ENCODE data around the gene KIF4A.
"Not testable (repeated sequence)": the region's sequence is repeated elsewhere in the genome, so short reads cannot be mapped to it uniquely, and the experiment has no call there.

The KIF4A gene

DNA sequence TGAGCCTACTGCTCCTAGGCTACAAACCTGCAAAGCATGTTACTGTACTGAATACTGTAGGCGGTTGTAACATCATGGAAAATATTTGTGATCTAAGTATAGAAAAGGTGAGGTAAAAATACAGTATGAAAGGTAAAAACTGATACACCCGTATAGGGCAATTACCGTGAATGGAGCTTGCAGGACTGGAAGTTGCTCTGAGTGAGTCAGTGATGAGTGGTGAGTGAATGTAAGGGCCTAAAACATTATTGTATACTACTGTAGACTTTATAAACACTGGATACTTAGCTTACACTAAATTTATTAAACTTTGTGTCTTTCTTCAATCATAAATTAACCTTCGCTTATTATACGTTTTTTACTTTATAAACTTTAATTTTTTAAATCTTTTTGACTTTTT is 3.7 kb downstream of the KIF4A start:
- DNase-seq = no peak

GRCh38 chrX:70301716-70302115 is 11.8 kb downstream of the KIF4A start:
- DNase-seq = no peak

GRCh38 chrX:70313503-70313902 is 23.6 kb downstream of the KIF4A start:
- no peak for DNase-seq

- no peak for DNase-seq
Measured at GRCh38 chrX:70322784-70323183, 32.9 kb downstream of the KIF4A start.

DNA sequence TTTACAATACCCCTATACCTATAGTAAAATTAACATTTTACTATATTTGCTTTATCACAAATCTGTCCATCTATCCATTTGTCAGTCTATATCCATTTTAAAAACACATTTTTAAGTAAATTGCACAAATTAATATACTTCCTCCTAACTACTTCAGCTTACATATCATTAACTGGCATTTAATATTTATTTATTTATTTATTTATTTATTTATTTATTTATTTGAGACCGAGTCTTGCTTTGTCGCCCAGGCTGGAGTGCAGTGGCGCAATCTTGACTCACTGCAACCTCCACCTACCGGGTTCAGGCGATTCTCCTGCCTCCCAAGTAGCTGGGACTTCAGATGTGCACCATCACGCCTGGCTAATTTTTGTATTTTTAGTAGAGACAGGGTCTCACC is 33.7 kb downstream of the KIF4A start:
- DNase-seq = not testable (repeated sequence)

GRCh38 chrX:70324326-70324725 is 34.4 kb downstream of the KIF4A start:
- no peak for DNase-seq

DNA sequence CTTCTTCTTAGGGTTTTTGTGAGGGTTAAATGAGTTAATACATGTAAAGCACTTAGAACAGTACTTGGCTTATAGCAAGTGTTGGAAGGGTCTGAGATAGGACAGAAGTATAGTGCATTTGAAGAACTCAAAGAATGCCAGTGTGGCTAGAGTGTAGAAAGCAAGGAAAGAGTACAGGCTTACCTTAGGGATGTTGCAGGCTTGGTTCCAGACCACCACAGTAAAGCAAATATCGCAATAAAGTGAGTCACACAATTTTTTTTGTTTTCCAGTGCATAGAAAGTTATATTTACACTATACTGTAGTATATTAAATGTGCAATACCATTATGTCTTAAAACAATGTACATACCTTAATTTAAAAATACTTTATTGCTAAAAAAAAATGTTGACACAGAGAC is 41.3 kb downstream of the KIF4A start:
- DNase-seq = no peak

DNA sequence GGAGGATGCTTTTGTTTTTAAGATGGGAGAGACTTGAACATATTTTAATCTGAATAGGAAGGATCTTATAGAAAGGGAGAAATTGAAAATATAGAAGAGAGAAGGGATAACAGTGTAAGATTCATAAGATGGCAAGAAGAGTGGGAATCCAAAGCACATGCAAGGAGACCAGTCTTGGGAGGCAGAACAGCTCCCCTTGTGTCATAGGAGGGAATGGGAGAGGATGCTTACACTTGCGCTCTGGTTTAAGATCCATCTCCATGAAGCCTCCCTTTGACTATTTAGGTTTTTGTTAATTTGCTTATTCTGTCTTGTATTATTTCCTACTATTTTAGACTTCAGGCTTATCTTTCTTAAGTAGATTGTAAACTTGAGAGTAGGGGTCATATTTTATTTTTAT is 42.7 kb downstream of the KIF4A start:
- no peak for DNase-seq

GRCh38 chrX:70336767-70337166 is 46.9 kb downstream of the KIF4A start:
- no peak for DNase-seq

DNA sequence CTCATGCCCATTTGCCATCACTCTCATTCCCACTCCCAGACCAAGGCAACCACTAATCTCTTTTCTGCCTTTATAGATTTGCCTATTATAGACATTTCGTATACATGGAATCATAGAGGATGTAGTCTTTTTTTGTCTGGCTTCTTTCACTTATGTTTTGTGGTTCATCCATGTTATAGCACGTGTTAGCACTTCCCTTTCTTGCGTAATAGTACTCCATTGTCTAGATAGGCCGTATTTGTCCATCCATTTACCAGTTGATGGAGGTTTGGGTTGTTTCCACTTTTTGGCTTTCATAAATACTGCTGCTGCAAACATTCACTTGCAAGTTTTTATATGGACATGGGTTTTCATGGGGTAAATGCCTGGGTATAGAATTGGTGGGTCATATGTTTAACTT is 48.4 kb downstream of the KIF4A start:
- DNase-seq = no peak

GRCh38 chrX:70343435-70343834 is 53.5 kb downstream of the KIF4A start:
- DNase-seq = no peak

DNA sequence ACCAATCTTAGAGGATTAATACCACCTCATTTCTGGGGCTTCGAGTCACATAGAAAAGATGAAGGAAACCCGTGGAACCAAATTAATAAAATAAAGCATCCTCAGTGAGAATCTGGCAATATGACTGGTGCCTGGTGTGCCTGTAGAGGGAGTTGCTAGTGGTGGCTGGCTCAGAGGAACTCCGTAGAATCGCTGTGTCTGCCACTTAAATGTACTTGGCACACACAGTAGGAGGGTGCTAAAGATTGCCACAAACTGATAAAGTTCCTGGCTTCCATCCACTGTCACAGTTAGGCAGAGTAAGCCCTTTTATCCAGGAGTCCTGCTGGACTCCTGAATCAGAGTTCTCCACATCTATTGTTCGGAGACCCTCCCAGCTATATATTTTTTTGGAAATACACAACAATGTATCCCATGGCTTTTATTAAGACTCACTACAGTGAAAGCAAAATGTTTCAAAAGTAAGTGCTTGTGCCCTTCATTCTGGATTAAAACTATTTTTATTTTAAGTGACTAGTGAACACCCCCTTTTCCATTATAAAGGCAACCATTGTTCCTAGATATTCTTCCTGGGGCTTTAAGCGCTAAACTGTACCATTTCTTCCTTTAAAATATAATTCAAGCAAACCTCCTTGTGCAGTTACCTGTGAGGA is 56.6 kb downstream of the KIF4A start:
- DNase-seq = no peak

DNA sequence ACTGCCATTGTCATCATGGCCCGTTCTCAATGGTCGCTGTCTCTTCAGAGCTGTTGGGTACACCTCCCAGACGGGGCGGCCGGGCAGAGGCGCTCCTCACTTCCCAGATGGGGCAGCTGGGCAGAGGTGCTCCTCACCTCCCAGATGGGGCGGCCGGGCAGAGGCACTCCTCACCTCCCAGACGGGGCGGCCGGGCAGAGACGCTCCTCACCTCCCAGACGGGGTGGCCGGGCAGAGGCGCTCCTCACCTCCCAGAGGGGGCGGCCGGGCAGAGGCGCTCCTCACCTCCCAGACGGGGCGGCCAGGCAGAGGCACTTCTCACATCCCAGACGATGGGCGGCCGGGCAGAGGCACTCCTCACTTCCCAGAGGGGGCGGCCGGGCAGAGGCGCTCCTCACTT is 58.9 kb downstream of the KIF4A start:
- DNase-seq = not testable (repeated sequence)

- not testable (repeated sequence) for DNase-seq
Measured at GRCh38 chrX:70349367-70350125, 59.6 kb downstream of the KIF4A start.

DNA sequence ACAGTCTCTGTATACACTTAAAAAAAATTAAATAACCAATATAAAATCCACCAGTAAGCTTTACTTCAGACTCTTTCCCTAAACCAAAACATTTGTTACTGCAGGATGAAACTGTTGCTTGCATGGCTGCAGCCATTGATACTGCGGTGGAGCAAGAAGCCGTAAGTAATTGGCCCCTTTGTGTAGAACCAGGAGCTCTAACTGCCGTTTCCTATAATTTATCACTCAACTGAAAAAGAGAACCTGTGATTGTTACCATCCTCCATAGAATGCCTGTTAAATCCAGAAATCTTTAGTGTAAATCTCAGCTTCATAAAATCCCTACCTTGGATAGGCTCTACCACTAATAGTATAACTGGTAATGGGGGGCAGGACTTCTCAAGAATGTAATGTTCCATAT is 62.6 kb downstream of the KIF4A start:
- no peak for DNase-seq

GRCh38 chrX:70353514-70353913 is 63.6 kb downstream of the KIF4A start:
- DNase-seq = no peak

- DNase-seq = no peak
Measured at GRCh38 chrX:70354716-70355115, 64.8 kb downstream of the KIF4A start.

DNA sequence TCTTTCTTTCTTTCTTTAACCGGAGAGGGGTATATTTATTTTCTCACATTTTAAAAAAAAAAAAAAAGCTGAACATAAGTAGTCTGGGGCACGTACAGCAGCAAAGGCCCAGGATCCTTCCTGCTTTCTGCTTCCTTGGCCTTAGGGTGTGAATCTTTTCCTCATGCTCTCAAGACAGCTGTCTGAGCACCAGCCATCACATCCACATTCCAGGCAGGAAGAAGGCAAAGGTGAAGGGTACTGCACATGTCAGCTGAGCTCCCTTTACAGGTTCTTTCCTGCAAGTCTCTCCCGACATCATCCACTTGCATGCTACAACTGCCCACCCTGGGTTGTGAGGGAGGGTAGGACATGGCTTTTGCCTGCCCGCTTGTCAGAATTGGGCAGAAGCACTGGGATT is 69.6 kb downstream of the KIF4A start:
- no peak for DNase-seq

DNA sequence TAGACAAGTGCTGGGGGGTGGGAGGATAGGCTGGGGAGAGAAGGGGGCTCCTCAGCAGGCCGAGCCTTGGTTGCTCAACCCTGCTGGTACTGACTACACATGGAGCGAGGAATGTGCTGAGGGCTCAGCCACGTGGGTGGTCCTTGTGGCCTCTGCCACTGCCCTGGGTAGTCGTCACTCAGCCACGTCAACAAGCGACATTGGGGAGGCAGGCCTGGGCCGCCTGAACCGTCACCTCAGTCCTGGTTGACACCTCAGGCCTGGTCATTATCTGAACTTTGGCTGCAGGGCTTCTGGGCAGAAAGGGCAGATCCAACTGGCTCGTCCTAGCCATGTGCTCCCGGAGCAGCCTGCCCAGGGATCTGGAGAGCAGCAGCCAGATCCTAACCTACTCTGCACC is 70.5 kb downstream of the KIF4A start:
- no peak for DNase-seq

GRCh38 chrX:70368731-70369130 is 78.8 kb downstream of the KIF4A start:
- DNase-seq = not testable (repeated sequence)

GRCh38 chrX:70386235-70386634 is 96.3 kb downstream of the KIF4A start:
- no peak for DNase-seq

DNA sequence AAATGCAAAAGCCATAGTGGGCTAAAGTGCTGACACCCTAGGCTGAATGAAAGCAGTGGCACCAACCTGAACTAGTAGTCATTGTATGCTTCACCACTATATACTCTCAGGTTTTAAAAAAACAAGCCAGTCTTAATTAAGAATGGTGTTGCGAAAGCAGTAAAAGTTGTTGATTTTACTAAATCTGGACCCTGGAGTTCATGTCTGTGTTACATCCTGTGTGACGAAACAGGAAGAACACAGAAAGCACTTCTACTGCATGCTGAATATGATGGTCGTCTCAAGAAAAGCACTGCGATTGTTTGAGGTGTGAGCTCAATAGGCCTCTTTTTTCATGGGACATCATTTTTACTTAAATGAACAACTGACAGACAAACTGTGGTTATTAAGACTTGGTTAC is 109.0 kb downstream of the KIF4A start:
- no peak for DNase-seq

DNA sequence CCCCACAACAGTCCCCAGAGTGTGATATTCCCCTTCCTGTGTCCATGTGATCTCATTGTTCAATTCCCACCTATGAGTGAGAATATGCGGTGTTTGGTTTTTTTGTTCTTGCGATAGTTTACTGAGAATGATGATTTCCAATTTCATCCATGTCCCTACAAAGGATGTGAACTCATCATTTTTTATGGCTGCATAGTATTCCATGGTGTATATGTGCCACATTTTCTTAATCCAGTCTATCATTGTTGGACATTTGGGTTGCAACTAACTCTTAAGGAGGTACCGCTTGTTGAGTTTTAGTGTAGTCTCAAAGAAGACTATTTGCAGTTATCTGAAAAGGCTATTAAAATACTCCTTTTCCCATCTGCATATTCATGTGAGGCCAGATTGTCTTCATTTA is 110.3 kb downstream of the KIF4A start:
- DNase-seq = not testable (repeated sequence)

GRCh38 chrX:70402721-70403120 is 112.8 kb downstream of the KIF4A start:
- DNase-seq = no peak

DNA sequence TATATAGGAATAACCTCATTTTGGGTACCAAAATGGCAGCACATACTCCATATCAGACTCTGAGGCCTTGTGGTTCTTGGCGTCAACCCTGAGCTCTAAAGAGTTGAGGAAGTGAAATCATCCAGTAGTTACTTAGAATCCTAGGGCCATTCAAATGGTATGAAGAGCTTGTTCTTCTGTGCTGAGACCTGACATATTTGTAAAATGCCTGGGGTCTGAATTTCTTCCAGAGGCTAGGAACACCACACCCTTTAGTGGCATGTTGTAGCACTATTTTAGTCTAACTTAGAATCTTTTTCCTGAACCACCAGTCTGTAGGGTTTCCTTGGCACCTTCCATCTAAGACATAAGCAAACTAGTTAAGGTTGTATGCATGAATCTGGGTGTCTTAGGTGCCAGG is 115.1 kb downstream of the KIF4A start:
- DNase-seq = no peak

All from activated CD8-positive, alpha-beta memory T cell treated with anti-CD3 and anti-CD28 coated beads, Interleukin-2, amount 50 U/mL, for 4 hours (primary cell).